AG04449 (cell line): ENCODE measurements around the gene POTEE.
"Not testable (repeated sequence)": the region's sequence is repeated elsewhere in the genome, so short reads cannot be mapped to it uniquely, and the experiment has no call there.

Experiments
- CTCF ChIA-PET: fragments of 350-600 bp; formaldehyde crosslinking; extraction: SDS; loops from one replicate; lab custom pipeline; 2021; ENCODE audit warnings: antibody characterized with exemption; lab: Yijun Ruan, JAX
- POLR2A ChIA-PET: fragments of 400-600, 350-600 bp; formaldehyde crosslinking; extraction: SDS; loops from one replicate; lab custom pipeline; 2020; ENCODE audit warnings: antibody characterized with exemption, inconsistent platforms; lab: Yijun Ruan, JAX
- DNase-seq: peaks from one replicate; pipeline ENCODE4 v3.0.0-alpha.2; 2010; ENCODE audit warnings: low read depth, low spot score
- H3K4me3 ChIP-seq: 2 replicates; pipeline ENCODE4 v1.5.1; 2011; ENCODE audit warnings: low read depth, mild to moderate bottlenecking, control low read depth, low read length

POTEE gene

DNA sequence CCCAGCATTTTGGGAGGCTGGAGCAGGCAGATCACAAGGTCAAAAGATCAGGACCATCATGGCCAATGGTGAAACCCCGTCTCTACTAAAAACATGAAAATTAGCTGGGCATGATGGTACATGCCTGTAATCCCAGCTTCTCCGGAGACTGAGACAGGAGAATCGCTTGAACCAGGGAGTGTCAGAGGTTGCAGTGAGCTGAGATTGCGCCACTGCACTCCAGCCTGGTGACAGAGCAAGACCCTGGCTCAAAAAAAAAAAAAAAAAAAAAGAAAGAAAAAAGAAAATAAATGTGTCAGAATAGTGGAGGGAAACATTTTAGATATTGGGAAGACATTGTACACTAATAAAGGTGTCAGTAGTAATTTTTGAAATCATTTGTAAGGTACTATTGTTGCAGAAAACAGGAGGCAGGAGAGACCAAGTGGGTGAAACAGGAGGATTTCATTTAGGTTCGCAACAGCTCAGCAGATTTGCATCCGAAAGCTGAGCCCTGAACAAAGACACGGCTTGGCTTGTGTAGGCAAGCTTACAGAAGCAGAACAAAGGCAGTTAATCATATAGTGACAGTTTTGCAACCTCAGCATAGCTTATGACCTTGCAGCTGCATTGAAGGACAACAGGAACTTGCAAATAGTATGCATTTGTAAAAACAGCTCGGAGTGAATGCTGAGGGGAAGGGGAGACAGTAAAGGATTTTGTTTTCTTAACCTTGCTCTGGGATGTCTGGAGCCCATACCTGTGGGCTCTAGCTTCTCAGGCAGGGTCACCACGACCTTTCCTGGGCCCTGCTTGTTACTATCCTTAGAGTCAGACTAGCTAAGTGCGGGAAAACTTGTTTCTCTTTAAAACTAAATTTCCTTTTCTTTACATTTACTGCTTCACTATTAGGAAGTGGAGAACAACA lies 26.5 kb downstream of the POTEE start:
- POLR2A ChIA-PET, H3K4me3 ChIP-seq, CTCF ChIA-PET, DNase-seq: not testable (repeated sequence)
